ENCODE results near the gene CDH2. TPM values are rescaled to one million over a fixed set of nuclear protein-coding genes. Genes with fewer than 3 reads are reported as not detected.

CDH2 gene
- total RNA-seq, 1 donor from 2014 or later = 1.8 TPM

- Histone ChIP-seq H3K9me3 (no peaks in the 10 kb centered on the region), H3K4me3 (no peak overlapping the region), H3K4me1 (no peaks in the 10 kb centered on the region), H3K36me3 (no peaks in the 10 kb centered on the region), H3K27me3 (no peaks in the 10 kb centered on the region), H3K27ac (no peak overlapping the region)
- ATAC-seq = no peak
- intact Hi-C loops (cut with DNase I) = no loop called here
- no peak for DNase-seq
- TF ChIP-seq, protein P1, sequence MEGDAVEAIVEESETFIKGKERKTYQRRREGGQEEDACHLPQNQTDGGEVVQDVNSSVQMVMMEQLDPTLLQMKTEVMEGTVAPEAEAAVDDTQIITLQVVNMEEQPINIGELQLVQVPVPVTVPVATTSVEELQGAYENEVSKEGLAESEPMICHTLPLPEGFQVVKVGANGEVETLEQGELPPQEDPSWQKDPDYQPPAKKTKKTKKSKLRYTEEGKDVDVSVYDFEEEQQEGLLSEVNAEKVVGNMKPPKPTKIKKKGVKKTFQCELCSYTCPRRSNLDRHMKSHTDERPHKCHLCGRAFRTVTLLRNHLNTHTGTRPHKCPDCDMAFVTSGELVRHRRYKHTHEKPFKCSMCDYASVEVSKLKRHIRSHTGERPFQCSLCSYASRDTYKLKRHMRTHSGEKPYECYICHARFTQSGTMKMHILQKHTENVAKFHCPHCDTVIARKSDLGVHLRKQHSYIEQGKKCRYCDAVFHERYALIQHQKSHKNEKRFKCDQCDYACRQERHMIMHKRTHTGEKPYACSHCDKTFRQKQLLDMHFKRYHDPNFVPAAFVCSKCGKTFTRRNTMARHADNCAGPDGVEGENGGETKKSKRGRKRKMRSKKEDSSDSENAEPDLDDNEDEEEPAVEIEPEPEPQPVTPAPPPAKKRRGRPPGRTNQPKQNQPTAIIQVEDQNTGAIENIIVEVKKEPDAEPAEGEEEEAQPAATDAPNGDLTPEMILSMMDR (IDR thresholded peaks at IDR 0.05) = no peak
Measured at GRCh38 chr18:27956001-27956640, 220.8 kb downstream of the CDH2 start.

DNA sequence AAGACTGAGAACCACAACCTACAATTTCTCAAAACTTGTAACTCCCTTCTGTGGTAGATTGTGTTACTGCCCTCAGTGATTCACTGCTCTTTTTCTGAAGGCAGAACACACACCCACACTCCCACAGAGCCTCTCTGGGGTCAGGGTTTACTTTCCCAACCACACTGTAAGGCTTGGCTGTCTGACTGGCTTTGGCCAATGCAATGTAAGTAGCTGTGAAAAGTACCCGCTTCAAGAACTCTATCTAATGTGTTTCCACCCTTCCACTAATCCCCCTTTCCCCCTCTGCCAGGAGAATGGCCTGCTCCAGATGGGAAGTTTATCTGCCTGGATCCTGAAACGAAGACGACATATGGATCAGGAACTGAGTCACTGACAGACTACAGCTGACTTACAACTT is 222.7 kb downstream of the CDH2 start:
- H3K27ac ChIP-seq = no peak overlapping the region
- no peak overlapping the region for H3K4me3 ChIP-seq
- H3K4me1 ChIP-seq = no peaks in the 10 kb centered on the region
- intact Hi-C loops (cut with DNase I) = no loop called here
- no peaks in the 10 kb centered on the region for H3K9me3 ChIP-seq
- ATAC-seq (no peak), DNase-seq (no peak)
- TF ChIP-seq, protein P1 (IDR thresholded peaks at IDR 0.05) = no peak
- no peaks in the 10 kb centered on the region for H3K27me3 ChIP-seq
- no peaks in the 10 kb centered on the region for H3K36me3 ChIP-seq

- H3K4me1 ChIP-seq = no peaks in the 10 kb centered on the region
- intact Hi-C loops (cut with DNase I) = no loop called here
- no peaks in the 10 kb centered on the region for H3K9me3 ChIP-seq
- H3K4me3 ChIP-seq = no peak overlapping the region
- DNase-seq (no peak), ATAC-seq (no peak)
- no peaks in the 10 kb centered on the region for H3K27me3 ChIP-seq
- H3K27ac ChIP-seq = no peak overlapping the region
- TF ChIP-seq, protein P1 (IDR thresholded peaks at IDR 0.05) = no peak
- H3K36me3 ChIP-seq = no peaks in the 10 kb centered on the region
Measured at GRCh38 chr18:27952741-27953140, 224.2 kb downstream of the CDH2 start.

GRCh38 chr18:27950648-27951228 is 226.2 kb downstream of the CDH2 start:
- no peak for ATAC-seq
- no peak overlapping the region for H3K27ac ChIP-seq
- H3K36me3 ChIP-seq = no peaks in the 10 kb centered on the region
- no peak for DNase-seq
- no peaks in the 10 kb centered on the region for H3K27me3 ChIP-seq
- no peaks in the 10 kb centered on the region for H3K4me1 ChIP-seq
- no peaks in the 10 kb centered on the region for H3K9me3 ChIP-seq
- intact Hi-C loops (cut with DNase I) = no loop called here
- no peak overlapping the region for H3K4me3 ChIP-seq
- TF ChIP-seq, protein P1 (IDR thresholded peaks at IDR 0.05) = no peak

GRCh38 chr18:27948986-27949385 is 227.9 kb downstream of the CDH2 start:
- intact Hi-C loops (cut with DNase I) = no loop called here
- ATAC-seq = no peak
- TF ChIP-seq, protein P1 (IDR thresholded peaks at IDR 0.05) = no peak

More at GRCh38 chr18:27948986-27949385, 227.9 kb downstream of the CDH2 start:
- no peak overlapping the region for H3K4me3 ChIP-seq
- H3K4me1 ChIP-seq = no peaks in the 10 kb centered on the region
- H3K9me3 ChIP-seq = no peaks in the 10 kb centered on the region
- no peak for DNase-seq
- H3K27me3 ChIP-seq = no peaks in the 10 kb centered on the region
- no peaks in the 10 kb centered on the region for H3K36me3 ChIP-seq
- H3K27ac ChIP-seq = no peak overlapping the region

Data from upper lobe of right lung (tissue), 1 donor.